ENCODE data around the gene MTCL1. TPM values are rescaled to one million over a fixed set of nuclear protein-coding genes. Genes with fewer than 3 reads are reported as not detected.

The MTCL1 gene
- total and polyA plus RNA-seq, 10 of the 15 experiments (the other 5 are each of a cell fraction or from before 2014, with no cell fraction given): 0.03 to 0.36 (median 0.13) TPM; not detected in 4

DNA sequence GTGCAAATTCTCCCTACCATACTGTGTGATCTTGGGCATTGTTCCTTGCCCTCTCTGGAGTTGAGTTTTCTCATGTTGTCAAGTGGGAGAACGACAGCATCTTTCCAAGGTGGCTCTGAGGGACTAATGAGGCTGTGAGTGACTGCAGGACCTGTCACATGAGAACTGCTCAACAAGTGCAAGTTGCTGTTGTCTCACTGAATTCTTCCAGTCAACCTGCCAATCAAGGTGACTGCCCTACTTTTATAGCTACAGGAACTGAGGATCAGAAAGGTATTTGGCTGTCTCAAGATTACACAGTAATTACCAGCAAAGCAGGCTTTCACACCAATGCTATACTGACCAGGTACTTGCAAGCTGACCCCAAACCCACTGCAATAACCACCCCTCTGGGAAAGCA lies 137.6 kb downstream of the MTCL1 start:
- 0% methylated on average over 1 of the region's 1 CpG for WGBS (ENCODE audit: insufficient coverage, insufficient replicate concordance, low lambda C conversion rate, missing lambda C conversion rate)
- no TSS peak for BruUV-seq (replicated peaks)
- Histone ChIP-seq H3K4me1 (ENCODE audit: control insufficient read depth, insufficient read depth, low read length) (no peaks in the 10 kb centered on the region), H2AFZ (ENCODE audit: control insufficient read depth, low read depth, low read length) (no peak overlapping the region), H3K9ac (ENCODE audit: control insufficient read depth, insufficient read depth, low read length) (no peak overlapping the region), H3K27me3 (replicated peaks in 1 of 2; ENCODE audit: control insufficient read depth in 2 of 2, insufficient read depth in 2 of 2, low read length in 1 of 2) (peaks cover 0 to 3% of the 10 kb centered on the region in 2 experiments; a peak in 1 of 4 replicates), H3K4me2 (ENCODE audit: control insufficient read depth, insufficient read depth) (no peak overlapping the region), H4K20me1 (ENCODE audit: control insufficient read depth, insufficient read depth) (no peaks in the 10 kb centered on the region), H3K9me3 (replicated peaks; ENCODE audit: control insufficient read depth, insufficient read depth, low read length) (no peaks in the 10 kb centered on the region), H3K27ac (ENCODE audit: control insufficient read depth, insufficient read depth) (no peak overlapping the region), H3K4me3 (no peak overlapping the region), H3K36me3 (ENCODE audit: control insufficient read depth in 2 of 2, insufficient read depth in 2 of 2, low read length in 1 of 2) (no peaks in the 10 kb centered on the region), H3K79me2 (ENCODE audit: control insufficient read depth, insufficient read depth, low read length) (no peaks in the 10 kb centered on the region)
- ChIA-PET POLR2A (no interaction called here), SMC1A (ENCODE audit: uncharacterized antibody, unreplicated experiment) (no interaction called here), RAD21 (ENCODE audit: unreplicated experiment) (interaction anchor here (1.5 kb wide), 1 partner anchor 145 kb away, joined by 3 read pairs; no protein-coding TSS in a partner anchor), CTCF (no interaction called here)
- ATAC-seq (no peak), DNase-seq (ENCODE audit: low read depth, low spot score) (no peak), FAIRE-seq (no peak)
- TF ChIP-seq FOS (IDR thresholded peaks at IDR 0.05; ENCODE audit: borderline replicate concordance, extremely low read depth, insufficient read length): no peak
- no peak for TF ChIP-seq HDAC2 (IDR thresholded peaks at IDR 0.05)
- in situ Hi-C loops (cut with MboI): loop anchor here (25.0 kb wide), 2 partner anchors 119 to 1469 kb away; no protein-coding TSS in a partner anchor
- intact Hi-C loops (cut with micrococcal nuclease; ENCODE audit: unreplicated experiment): no loop called here

- ChIA-PET POLR2A (no interaction called here), SMC1A (ENCODE audit: uncharacterized antibody, unreplicated experiment) (no interaction called here), CTCF (no interaction called here), RAD21 (ENCODE audit: unreplicated experiment) (no interaction called here)
- Histone ChIP-seq H3K4me3 (no peak overlapping the region), H3K36me3 (ENCODE audit: control insufficient read depth in 2 of 2, insufficient read depth in 2 of 2, low read length in 1 of 2) (no peaks in the 10 kb centered on the region), H3K9me3 (replicated peaks; ENCODE audit: control insufficient read depth, insufficient read depth, low read length) (no peaks in the 10 kb centered on the region), H2AFZ (ENCODE audit: control insufficient read depth, low read depth, low read length) (no peak overlapping the region), H4K20me1 (ENCODE audit: control insufficient read depth, insufficient read depth) (no peaks in the 10 kb centered on the region), H3K4me1 (ENCODE audit: control insufficient read depth, insufficient read depth, low read length) (no peaks in the 10 kb centered on the region), H3K4me2 (ENCODE audit: control insufficient read depth, insufficient read depth) (no peak overlapping the region), H3K27ac (ENCODE audit: control insufficient read depth, insufficient read depth) (no peak overlapping the region), H3K27me3 (replicated peaks in 1 of 2; ENCODE audit: control insufficient read depth in 2 of 2, insufficient read depth in 2 of 2, low read length in 1 of 2) (peaks cover 0 to 3% of the 10 kb centered on the region in 2 experiments; a peak in 1 of 4 replicates), H3K9ac (ENCODE audit: control insufficient read depth, insufficient read depth, low read length) (no peak overlapping the region), H3K79me2 (ENCODE audit: control insufficient read depth, insufficient read depth, low read length) (no peaks in the 10 kb centered on the region)
- no peak for DNase-seq (ENCODE audit: low read depth, low spot score)
- TF ChIP-seq ZZZ3 (IDR thresholded peaks at IDR 0.05; ENCODE audit: control insufficient read depth, insufficient read length, low read depth): no peak
- no peak for TF ChIP-seq ASH2L (IDR thresholded peaks at IDR 0.05; ENCODE audit: borderline replicate concordance, low read depth)
- no peak for TF ChIP-seq YY1 (IDR thresholded peaks at IDR 0.05; ENCODE audit: low read depth, low read length)
- TF ChIP-seq NFYA (IDR thresholded peaks at IDR 0.05; ENCODE audit: borderline replicate concordance, low read depth, low read length): no peak
- no peak for TF ChIP-seq RAD21 (IDR thresholded peaks at IDR 0.05; ENCODE audit: insufficient read depth, low read depth, low read length)
- no peak for TF ChIP-seq JUND (IDR thresholded peaks at IDR 0.05; ENCODE audit: low read depth, low read length)
- TF ChIP-seq BHLHE40 (IDR thresholded peaks at IDR 0.05; ENCODE audit: borderline replicate concordance in 1 of 2, low read depth in 2 of 2, low read length in 1 of 2): no peak
- no peak for TF ChIP-seq IKZF2 (IDR thresholded peaks at IDR 0.05)
- TF ChIP-seq NFYB (IDR thresholded peaks at IDR 0.05; ENCODE audit: insufficient read depth, low read depth, low read length): no peak
- no peak for TF ChIP-seq BCL11A (IDR thresholded peaks at IDR 0.05; ENCODE audit: low read depth, low read length)
- TF ChIP-seq SRF (IDR thresholded peaks at IDR 0.05; ENCODE audit: low read depth in 2 of 2, low read length in 2 of 2): no peak
- no peak for FAIRE-seq
- no TSS peak for BruUV-seq (replicated peaks)
- WGBS (ENCODE audit: insufficient coverage, insufficient replicate concordance, low lambda C conversion rate, missing lambda C conversion rate): 63% methylated on average over 16 of the region's 16 CpGs
- in situ Hi-C loops (cut with MboI) (loop anchor here (25.0 kb wide), 2 partner anchors 118 to 1468 kb away; no protein-coding TSS in a partner anchor), intact Hi-C loops (cut with micrococcal nuclease; ENCODE audit: unreplicated experiment) (no loop called here)
- no peak for ATAC-seq
Measured at GRCh38 chr18:8844721-8845148, 139.4 kb downstream of the MTCL1 start.

Measured in GM12878 (cell line).